ENCODE results near the gene TLK1.

TLK1 gene

GRCh38 chr2:171057575-171057974 lies 103.1 kb downstream of the TLK1 start:
- H3K27me3 ChIP-seq (ENCODE audit: control insufficient read depth, insufficient read depth, low read length, poor library complexity, severe bottlenecking) = no peaks in the 10 kb centered on the region
- H3K4me1 ChIP-seq (ENCODE audit: control insufficient read depth, insufficient read depth, low read length) = no peaks in the 10 kb centered on the region
- no peak overlapping the region for H3K27ac ChIP-seq (ENCODE audit: insufficient read depth, low read depth, low read length, poor library complexity, severe bottlenecking)
- H3K36me3 ChIP-seq (ENCODE audit: control insufficient read depth, insufficient read depth, low read length) = peaks cover 11% of the 10 kb centered on the region
- WGBS, 2 experiments = 98 to 100% methylated on average over 2 of the region's 2 CpGs
- H3K4me3 ChIP-seq (ENCODE audit: insufficient read depth, low read depth, low read length) = no peak overlapping the region
- H3K9me3 ChIP-seq (ENCODE audit: control insufficient read depth, low read length) = no peaks in the 10 kb centered on the region

DNA sequence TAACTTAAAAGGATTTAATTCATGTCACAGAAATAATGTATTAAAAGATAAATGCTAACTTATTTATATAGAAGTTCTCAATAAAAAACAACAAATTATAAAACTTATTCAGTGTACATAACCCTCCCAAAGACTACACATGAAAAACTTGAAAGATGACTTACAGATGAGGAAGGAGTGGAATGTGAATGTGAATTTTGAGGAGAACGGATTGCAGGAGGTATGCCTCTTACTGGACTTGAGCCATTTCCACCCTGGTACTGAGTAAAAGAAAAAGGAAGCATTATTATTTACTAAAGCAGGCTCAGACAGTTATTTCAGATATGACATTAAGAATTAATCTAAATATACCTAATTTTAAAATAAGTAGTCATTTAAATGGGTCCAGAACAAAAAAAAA lies 104.4 kb downstream of the TLK1 start:
- peaks cover 11% of the 10 kb centered on the region for H3K36me3 ChIP-seq (ENCODE audit: control insufficient read depth, insufficient read depth, low read length)
- no peaks in the 10 kb centered on the region for H3K4me1 ChIP-seq (ENCODE audit: control insufficient read depth, insufficient read depth, low read length)
- no peak overlapping the region for H3K27ac ChIP-seq (ENCODE audit: insufficient read depth, low read depth, low read length, poor library complexity, severe bottlenecking)
- H3K27me3 ChIP-seq (ENCODE audit: control insufficient read depth, insufficient read depth, low read length, poor library complexity, severe bottlenecking) = no peaks in the 10 kb centered on the region
- WGBS, 2 experiments = 94 to 100% methylated on average over 1 of the region's 1 CpG
- H3K4me3 ChIP-seq (ENCODE audit: insufficient read depth, low read depth, low read length) = no peak overlapping the region
- no peaks in the 10 kb centered on the region for H3K9me3 ChIP-seq (ENCODE audit: control insufficient read depth, low read length)

GRCh38 chr2:171049691-171050090 lies 111.0 kb downstream of the TLK1 start:
- no peak overlapping the region for H3K27ac ChIP-seq (ENCODE audit: insufficient read depth, low read depth, low read length, poor library complexity, severe bottlenecking)
- no peak overlapping the region for H3K4me3 ChIP-seq (ENCODE audit: insufficient read depth, low read depth, low read length)
- peaks cover 8% of the 10 kb centered on the region for H3K36me3 ChIP-seq (ENCODE audit: control insufficient read depth, insufficient read depth, low read length)
- 96 to 99% methylated on average over 5 to 7 of the region's 7 CpGs for WGBS, 2 experiments
- no peaks in the 10 kb centered on the region for H3K9me3 ChIP-seq (ENCODE audit: control insufficient read depth, low read length)
- no peaks in the 10 kb centered on the region for H3K4me1 ChIP-seq (ENCODE audit: control insufficient read depth, insufficient read depth, low read length)
- H3K27me3 ChIP-seq (ENCODE audit: control insufficient read depth, insufficient read depth, low read length, poor library complexity, severe bottlenecking) = no peaks in the 10 kb centered on the region

GRCh38 chr2:171046048-171046560 lies 114.6 kb downstream of the TLK1 start:
- Histone ChIP-seq H3K9me3 (ENCODE audit: control insufficient read depth, low read length) (no peaks in the 10 kb centered on the region), H3K27ac (ENCODE audit: insufficient read depth, low read depth, low read length, poor library complexity, severe bottlenecking) (no peak overlapping the region), H3K4me3 (ENCODE audit: insufficient read depth, low read depth, low read length) (no peak overlapping the region), H3K4me1 (ENCODE audit: control insufficient read depth, insufficient read depth, low read length) (no peaks in the 10 kb centered on the region), H3K27me3 (ENCODE audit: control insufficient read depth, insufficient read depth, low read length, poor library complexity, severe bottlenecking) (no peaks in the 10 kb centered on the region), H3K36me3 (ENCODE audit: control insufficient read depth, insufficient read depth, low read length) (peaks cover 13% of the 10 kb centered on the region)
- 59 to 80% methylated on average over 2 to 3 of the region's 3 CpGs for WGBS, 2 experiments

DNA sequence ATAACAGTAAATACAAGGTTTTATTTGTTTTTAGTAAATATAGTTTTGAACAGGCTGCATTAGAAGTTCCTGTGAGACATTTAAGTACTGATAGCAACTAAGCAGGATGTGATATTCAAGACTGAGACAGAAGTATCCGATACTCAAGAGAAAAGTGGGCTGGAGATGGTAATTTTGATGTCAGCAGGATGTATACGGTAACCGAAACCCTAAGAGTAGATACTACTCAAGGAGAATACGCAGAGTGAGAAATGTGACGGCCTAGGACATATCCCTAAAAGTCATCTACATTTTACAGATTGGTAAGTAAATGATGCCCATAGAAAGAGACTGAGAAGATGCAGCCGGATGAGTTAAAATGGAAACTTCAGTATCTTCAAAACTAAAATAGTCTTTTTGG lies 116.3 kb downstream of the TLK1 start:
- Histone ChIP-seq H3K9me3 (ENCODE audit: control insufficient read depth, low read length) (no peaks in the 10 kb centered on the region), H3K36me3 (ENCODE audit: control insufficient read depth, insufficient read depth, low read length) (peaks cover 13% of the 10 kb centered on the region)

DNA sequence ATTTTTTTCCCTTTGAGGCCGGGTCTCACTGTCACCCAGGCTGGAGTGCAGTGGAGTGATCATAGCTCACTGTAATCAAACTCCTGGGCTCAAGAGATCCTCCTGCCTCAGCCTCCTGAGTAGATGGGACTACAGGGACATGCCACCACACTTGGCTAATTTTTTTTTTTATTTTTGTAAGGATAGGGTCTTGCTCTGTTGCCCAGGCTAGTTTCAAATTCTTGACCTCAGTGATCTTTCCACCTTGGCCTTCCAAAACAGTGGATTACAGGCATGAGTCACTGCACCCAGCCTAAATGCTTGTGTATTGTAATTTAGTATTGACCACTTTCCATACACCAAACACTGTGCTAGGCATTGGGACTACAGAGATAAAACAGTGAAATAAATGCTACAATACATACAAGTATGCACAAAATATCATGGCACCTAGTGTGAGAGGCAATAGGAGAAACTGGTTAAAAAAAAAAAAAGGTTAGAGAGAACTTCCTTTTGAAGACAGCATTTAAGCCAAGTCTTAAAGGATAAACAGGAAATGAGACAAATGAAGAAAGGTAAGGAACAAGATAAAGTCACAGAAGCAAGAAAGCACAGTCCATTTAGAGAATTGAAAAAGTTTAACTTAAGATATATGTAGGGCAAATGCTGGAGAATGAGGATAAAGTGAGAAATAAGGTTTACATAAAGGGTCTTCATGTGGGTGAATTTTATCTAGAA lies 118.3 kb downstream of the TLK1 start:
- H3K36me3 ChIP-seq (ENCODE audit: control insufficient read depth, insufficient read depth, low read length) = peaks cover 16% of the 10 kb centered on the region
- no peaks in the 10 kb centered on the region for H3K27me3 ChIP-seq (ENCODE audit: control insufficient read depth, insufficient read depth, low read length, poor library complexity, severe bottlenecking)
- H3K27ac ChIP-seq (ENCODE audit: insufficient read depth, low read depth, low read length, poor library complexity, severe bottlenecking) = no peak overlapping the region
- 93 to 95% methylated on average over 1 of the region's 1 CpG for WGBS, 2 experiments
- H3K4me3 ChIP-seq (ENCODE audit: insufficient read depth, low read depth, low read length) = no peak overlapping the region
- H3K9me3 ChIP-seq (ENCODE audit: control insufficient read depth, low read length) = no peaks in the 10 kb centered on the region
- H3K4me1 ChIP-seq (ENCODE audit: control insufficient read depth, insufficient read depth, low read length) = no peaks in the 10 kb centered on the region

More for the DNA sequence above, 116.3 kb downstream of the TLK1 start:
- Histone ChIP-seq H3K4me3 (ENCODE audit: insufficient read depth, low read depth, low read length) (no peak overlapping the region), H3K27ac (ENCODE audit: insufficient read depth, low read depth, low read length, poor library complexity, severe bottlenecking) (no peak overlapping the region), H3K27me3 (ENCODE audit: control insufficient read depth, insufficient read depth, low read length, poor library complexity, severe bottlenecking) (no peaks in the 10 kb centered on the region), H3K4me1 (ENCODE audit: control insufficient read depth, insufficient read depth, low read length) (no peaks in the 10 kb centered on the region)
- 62 to 75% methylated on average over 5 to 6 of the region's 6 CpGs for WGBS, 2 experiments

DNA sequence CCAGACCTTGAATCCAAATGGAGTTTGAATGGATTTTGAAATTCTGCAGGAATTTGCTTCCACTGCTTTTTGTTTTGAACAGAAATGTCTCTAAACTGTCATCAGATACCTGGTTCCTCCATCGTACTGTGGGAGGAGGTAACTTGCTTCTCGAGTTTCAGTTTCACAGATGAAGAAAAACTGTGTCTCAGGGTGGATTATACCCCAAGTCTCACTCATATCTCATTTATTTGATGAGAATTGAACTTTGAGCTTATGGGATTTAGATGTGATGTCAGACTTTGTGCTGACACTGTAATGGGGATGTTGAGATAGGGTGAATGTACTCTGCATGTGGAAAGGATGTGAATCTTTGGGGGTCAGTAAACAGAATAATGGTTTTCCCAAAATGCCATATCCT lies 124.2 kb downstream of the TLK1 start:
- no peaks in the 10 kb centered on the region for H3K9me3 ChIP-seq (ENCODE audit: control insufficient read depth, low read length)
- no peaks in the 10 kb centered on the region for H3K27me3 ChIP-seq (ENCODE audit: control insufficient read depth, insufficient read depth, low read length, poor library complexity, severe bottlenecking)
- 94 to 100% methylated on average over 2 of the region's 2 CpGs for WGBS, 2 experiments
- no peak overlapping the region for H3K4me3 ChIP-seq (ENCODE audit: insufficient read depth, low read depth, low read length)
- H3K36me3 ChIP-seq (ENCODE audit: control insufficient read depth, insufficient read depth, low read length) = peaks cover 28% of the 10 kb centered on the region
- no peaks in the 10 kb centered on the region for H3K4me1 ChIP-seq (ENCODE audit: control insufficient read depth, insufficient read depth, low read length)
- no peak overlapping the region for H3K27ac ChIP-seq (ENCODE audit: insufficient read depth, low read depth, low read length, poor library complexity, severe bottlenecking)

GRCh38 chr2:171034315-171034714 lies 126.4 kb downstream of the TLK1 start:
- Histone ChIP-seq H3K27ac (ENCODE audit: insufficient read depth, low read depth, low read length, poor library complexity, severe bottlenecking) (no peak overlapping the region), H3K9me3 (ENCODE audit: control insufficient read depth, low read length) (no peaks in the 10 kb centered on the region), H3K4me3 (ENCODE audit: insufficient read depth, low read depth, low read length) (no peak overlapping the region), H3K27me3 (ENCODE audit: control insufficient read depth, insufficient read depth, low read length, poor library complexity, severe bottlenecking) (no peaks in the 10 kb centered on the region), H3K36me3 (ENCODE audit: control insufficient read depth, insufficient read depth, low read length) (peaks cover 35% of the 10 kb centered on the region), H3K4me1 (ENCODE audit: control insufficient read depth, insufficient read depth, low read length) (no peaks in the 10 kb centered on the region)
- 48% methylated on average over 2 of the region's 2 CpGs for WGBS, 2 experiments

DNA sequence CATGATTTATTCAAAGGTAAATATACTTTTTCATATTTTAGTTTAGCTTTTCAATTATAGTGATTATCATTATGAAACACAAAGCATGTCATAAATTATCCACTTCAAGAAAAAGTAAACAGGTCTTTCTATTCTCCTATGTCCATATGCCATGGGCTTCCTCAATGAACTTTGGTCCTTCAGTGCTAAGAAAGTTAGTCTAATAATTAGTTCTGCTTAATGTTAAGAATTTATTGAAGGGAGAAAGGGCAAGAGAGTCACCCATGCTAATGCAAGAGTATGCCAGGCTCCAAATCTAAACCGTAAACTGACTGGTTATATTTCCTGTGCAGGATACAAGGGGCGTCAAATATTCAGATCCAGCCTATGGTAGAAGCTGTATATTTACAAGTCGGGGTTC lies 135.5 kb downstream of the TLK1 start:
- Histone ChIP-seq H3K4me3 (ENCODE audit: insufficient read depth, low read depth, low read length) (no peak overlapping the region), H3K9me3 (ENCODE audit: control insufficient read depth, low read length) (no peaks in the 10 kb centered on the region), H3K4me1 (ENCODE audit: control insufficient read depth, insufficient read depth, low read length) (no peaks in the 10 kb centered on the region), H3K27me3 (ENCODE audit: control insufficient read depth, insufficient read depth, low read length, poor library complexity, severe bottlenecking) (no peaks in the 10 kb centered on the region), H3K27ac (ENCODE audit: insufficient read depth, low read depth, low read length, poor library complexity, severe bottlenecking) (no peak overlapping the region), H3K36me3 (ENCODE audit: control insufficient read depth, insufficient read depth, low read length) (peaks cover 20% of the 10 kb centered on the region)
- WGBS, 2 experiments = 94 to 95% methylated on average over 3 of the region's 3 CpGs

DNA sequence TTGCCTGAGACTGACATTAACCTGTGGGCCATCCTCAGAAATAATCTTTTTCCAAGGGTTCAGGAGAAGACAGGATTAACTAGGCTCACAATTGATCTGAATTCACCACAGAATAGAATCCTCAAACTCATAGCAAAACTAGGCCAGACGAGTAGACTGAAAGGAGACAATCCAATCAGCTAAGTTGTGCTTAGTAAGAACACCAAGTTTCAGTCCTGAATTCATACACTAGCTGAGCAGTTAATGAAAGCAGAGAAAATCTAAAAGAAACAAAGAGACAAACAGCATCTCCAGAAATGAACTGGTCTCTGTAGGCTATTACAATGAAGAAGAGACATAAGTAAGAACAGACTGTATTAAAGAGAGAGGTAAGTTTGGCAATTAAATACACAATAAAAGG lies 142.2 kb downstream of the TLK1 start:
- no peak overlapping the region for H3K4me3 ChIP-seq (ENCODE audit: insufficient read depth, low read depth, low read length)
- no peaks in the 10 kb centered on the region for H3K4me1 ChIP-seq (ENCODE audit: control insufficient read depth, insufficient read depth, low read length)
- peaks cover 15% of the 10 kb centered on the region for H3K36me3 ChIP-seq (ENCODE audit: control insufficient read depth, insufficient read depth, low read length)
- no peaks in the 10 kb centered on the region for H3K9me3 ChIP-seq (ENCODE audit: control insufficient read depth, low read length)
- H3K27ac ChIP-seq (ENCODE audit: insufficient read depth, low read depth, low read length, poor library complexity, severe bottlenecking) = no peak overlapping the region
- H3K27me3 ChIP-seq (ENCODE audit: control insufficient read depth, insufficient read depth, low read length, poor library complexity, severe bottlenecking) = no peaks in the 10 kb centered on the region
- WGBS, 2 experiments = 97 to 100% methylated on average over 1 of the region's 1 CpG
